PFSK-1 (cell line): Measurements from ENCODE around the gene EXOC1.

Experiments
- FOXP2 ChIP-seq: optimal IDR thresholded peaks from 2 replicates; pipeline ENCODE3; 2011; ENCODE audit warnings: borderline replicate concordance, control low read depth, inconsistent platforms; ENCODE audit not compliant: insufficient read depth; ENCODE audit errors: extremely low read length, extremely low read depth
- POLR2AphosphoS5 ChIP-seq: IDR thresholded peaks from 2 replicates; pipeline ENCODE4 v1.6.1; 2012; ENCODE audit warnings: low read depth, mild to moderate bottlenecking, control low read depth, low read length, moderate library complexity
- REST ChIP-seq, 2 experiments: IDR thresholded peaks; 2 replicates each; pipeline versions ENCODE4 v1.6.1 to v1.8.0; 2011 to 2012; ENCODE audit warnings: low read depth in 2 of 2, low read length in 2 of 2, control low read depth in 1 of 2, inconsistent platforms in 1 of 2, mild to moderate bottlenecking in 1 of 2, moderate library complexity in 1 of 2; ENCODE audit not compliant: insufficient read depth in 1 of 2
- SIN3A ChIP-seq: IDR thresholded peaks from 2 replicates; pipeline ENCODE4 v1.6.1; 2012; ENCODE audit warnings: mild to moderate bottlenecking, low read length, moderate library complexity, borderline replicate concordance; ENCODE audit not compliant: insufficient read depth
- TAF1 ChIP-seq: IDR thresholded peaks from 2 replicates; pipeline ENCODE4 v1.6.1; 2012; ENCODE audit warnings: low read length, control low read depth, borderline replicate concordance; ENCODE audit not compliant: insufficient read depth

EXOC1 gene

GRCh38 chr4:55887594-55887993 lies 34.1 kb downstream of the EXOC1 start:
- TF ChIP-seq POLR2AphosphoS5 (no peak), REST (IDR thresholded peaks at IDR 0.05; ENCODE audit: insufficient read depth in 1 of 2, low read depth in 2 of 2, low read length in 2 of 2) (no peak)

GRCh38 chr4:55892156-55892555 lies 38.7 kb downstream of the EXOC1 start:
- TF ChIP-seq POLR2AphosphoS5 (no peak), TAF1 (no peak), FOXP2 (no peak), REST (IDR thresholded peaks at IDR 0.05; ENCODE audit: insufficient read depth in 1 of 2, low read depth in 2 of 2, low read length in 2 of 2) (no peak), SIN3A (no peak)

GRCh38 chr4:55896622-55897021 lies 43.2 kb downstream of the EXOC1 start:
- TF ChIP-seq POLR2AphosphoS5: no peak
- TF ChIP-seq SIN3A: no peak
- TF ChIP-seq FOXP2: no peak
- TF ChIP-seq REST (IDR thresholded peaks at IDR 0.05; ENCODE audit: insufficient read depth in 1 of 2, low read depth in 2 of 2, low read length in 2 of 2): no peak
- TF ChIP-seq TAF1: no peak

- no peak for TF ChIP-seq POLR2AphosphoS5
- no peak for TF ChIP-seq SIN3A
- no peak for TF ChIP-seq REST (IDR thresholded peaks at IDR 0.05; ENCODE audit: insufficient read depth in 1 of 2, low read depth in 2 of 2, low read length in 2 of 2)
- TF ChIP-seq TAF1: no peak
- TF ChIP-seq FOXP2: no peak
Measured at GRCh38 chr4:55902677-55903076, 49.2 kb downstream of the EXOC1 start.

GRCh38 chr4:55903577-55903976 lies 50.1 kb downstream of the EXOC1 start:
- TF ChIP-seq TAF1 (no peak), SIN3A (no peak), POLR2AphosphoS5 (no peak), FOXP2 (no peak), REST (IDR thresholded peaks at IDR 0.05; ENCODE audit: insufficient read depth in 1 of 2, low read depth in 2 of 2, low read length in 2 of 2) (no peak)
